Uterus (tissue), 4 donors: ENCODE measurements around the gene CDH2. TPM values are rescaled to one million over a fixed set of nuclear protein-coding genes. Genes with fewer than 3 reads are reported as not detected.
"Not testable (repeated sequence)": the region's sequence is repeated elsewhere in the genome, so short reads cannot be mapped to it uniquely, and the experiment has no call there.

Experiments
- DNase-seq, 2 donors: peaks; one replicate each; pipeline ENCODE4 v3.0.0-alpha.2; 2019 to 2020
- H3K27ac ChIP-seq, 2 donors: fragments of 200-600 bp; sonication (generic); 1 replicate in 1 of 2; 2 replicates in 1 of 2; pipeline ENCODE4 v1.5.1; 2016 to 2018
- H3K27me3 ChIP-seq, 2 donors: fragments of 200-600 bp; sonication (generic); one replicate each; pipeline ENCODE4 v1.5.1; 2018 to 2019; ENCODE audit warnings: control low read depth in 1 of 2
- H3K36me3 ChIP-seq, 2 donors: fragments of 200-600 bp; sonication (generic); one replicate each; pipeline ENCODE4 v1.5.1; 2019; ENCODE audit warnings: control low read depth in 1 of 2
- H3K4me1 ChIP-seq, 2 donors: fragments of 200-600 bp; sonication (generic); one replicate each; pipeline ENCODE4 v1.5.1; 2018 to 2019; ENCODE audit warnings: control low read depth in 1 of 2
- H3K4me3 ChIP-seq, 2 donors: fragments of 200-600 bp; sonication (generic); 1 replicate in 1 of 2; 2 replicates in 1 of 2; pipeline ENCODE4 v1.5.1; 2018 to 2019; ENCODE audit warnings: mild to moderate bottlenecking in 1 of 2
- H3K9me3 ChIP-seq, 2 donors: fragments of 200-600 bp; sonication (generic); one replicate each; pipeline ENCODE4 v1.5.1; 2019; ENCODE audit warnings: control low read depth in 1 of 2
- CTCF ChIP-seq, 4 experiments: fragments of 200-600 bp in 2 of 4; fragments of 450-650 bp in 2 of 4; sonication (generic) in 2 of 4; IDR thresholded peaks; one replicate each; pipeline ENCODE4 v1.5.1; 2016 to 2019; ENCODE audit warnings: antibody characterized with exemption in 4 of 4, mild to moderate bottlenecking in 2 of 4, moderate library complexity in 1 of 4
- POLR2A ChIP-seq, 2 donors: fragments of 450-650 bp; IDR thresholded peaks; one replicate each; pipeline ENCODE4 v1.6.1; 2016; ENCODE audit warnings: antibody characterized with exemption in 2 of 2, mild to moderate bottlenecking in 1 of 2, moderate library complexity in 1 of 2
- intact Hi-C: fragments of 100-400 bp; cut with DNase I; formaldehyde crosslinking; loops from one replicate; pipeline ENCODE4 v1.15.1; 2023; ENCODE audit warnings: low total_unique reads
- total RNA-seq, 4 donors: library from RNA; depleted of rRNA in 3 of 4; stranded (reverse); fragments of >200 nt in 3 of 4; gene quantifications; one replicate each; pipeline versions ENCODE4 v1.1.0 to v1.2.4, GENCODE V29; 2014 to 2023
- donor health status: DM: yes; HTN: yes; CAD: no.

Gene CDH2
- total RNA-seq, 4 donors from 2014 or later: 0.26 to 58.2 (median 1.9) TPM

- Histone ChIP-seq H3K4me3 (no peak overlapping the region), H3K27me3 (no peaks in the 10 kb centered on the region), H3K27ac (no peak overlapping the region), H3K36me3 (no peaks in the 10 kb centered on the region), H3K9me3 (no peaks in the 10 kb centered on the region), H3K4me1 (no peaks in the 10 kb centered on the region)
- DNase-seq: no peak
- TF ChIP-seq POLR2A (IDR thresholded peaks at IDR 0.05): no peak
- no peak for TF ChIP-seq CTCF (IDR thresholded peaks at IDR 0.05)
- intact Hi-C loops: no loop called here
These were observed 256.1 kb downstream of the CDH2 start for GRCh38 chr18:27920836-27921235.

DNA sequence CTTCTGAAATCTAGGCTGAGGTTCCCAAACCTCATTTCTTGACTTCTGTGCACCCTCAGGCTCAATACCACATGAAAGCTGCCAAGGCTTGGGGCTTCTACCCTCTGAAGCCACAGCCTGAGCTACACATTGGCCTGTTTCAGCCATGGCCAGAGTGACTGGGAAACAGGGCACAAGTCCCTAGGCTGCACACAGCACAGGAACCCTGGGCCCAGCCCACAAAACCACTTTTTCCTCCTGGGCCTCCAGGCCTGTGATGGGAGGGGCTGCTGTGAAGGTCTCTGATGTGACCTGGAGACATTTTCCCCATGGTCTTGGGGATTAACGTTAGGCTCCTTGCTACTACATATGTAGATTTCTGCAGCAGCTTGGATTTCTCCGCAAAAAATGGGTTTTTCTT is 270.7 kb downstream of the CDH2 start:
- H3K9me3 ChIP-seq, H3K27me3 ChIP-seq, DNase-seq, intact Hi-C loops, H3K4me1 ChIP-seq, H3K4me3 ChIP-seq, H3K36me3 ChIP-seq, H3K27ac ChIP-seq: not testable (repeated sequence)

GRCh38 chr18:27903906-27904305 is 273.0 kb downstream of the CDH2 start:
- Histone ChIP-seq H3K27me3 (no peaks in the 10 kb centered on the region), H3K4me3 (no peak overlapping the region), H3K27ac (no peak overlapping the region), H3K36me3 (no peaks in the 10 kb centered on the region), H3K9me3 (no peaks in the 10 kb centered on the region), H3K4me1 (no peaks in the 10 kb centered on the region)
- no peak for DNase-seq
- TF ChIP-seq CTCF (IDR thresholded peaks at IDR 0.05) (no peak), POLR2A (IDR thresholded peaks at IDR 0.05) (no peak)
- intact Hi-C loops: no loop called here

GRCh38 chr18:27901424-27902226 is 275.3 kb downstream of the CDH2 start:
- no peaks in the 10 kb centered on the region for H3K27me3 ChIP-seq
- no peak overlapping the region for H3K4me3 ChIP-seq
- no peaks in the 10 kb centered on the region for H3K9me3 ChIP-seq
- no peak for DNase-seq
- H3K36me3 ChIP-seq: no peaks in the 10 kb centered on the region
- H3K4me1 ChIP-seq: no peaks in the 10 kb centered on the region
- H3K27ac ChIP-seq: no peak overlapping the region
- TF ChIP-seq CTCF (IDR thresholded peaks at IDR 0.05) (no peak), POLR2A (IDR thresholded peaks at IDR 0.05) (no peak)
- intact Hi-C loops: no loop called here
